ENCODE measurements around the gene CLDN15.
"Not testable (repeated sequence)": the region's sequence is repeated elsewhere in the genome, so short reads cannot be mapped to it uniquely, and the experiment has no call there.

Gene CLDN15

GRCh38 chr7:101199522-101199921, 38.1 kb downstream of the CLDN15 start:
- DNase-seq (ENCODE audit: low spot score): not testable (repeated sequence)

- DNase-seq (ENCODE audit: low spot score): no peak
Measured at GRCh38 chr7:101198476-101198875, 39.1 kb downstream of the CLDN15 start.

- no peak for DNase-seq (ENCODE audit: low spot score)
Measured at GRCh38 chr7:101197991-101198390, 39.6 kb downstream of the CLDN15 start.

GRCh38 chr7:101195884-101196283, 41.7 kb downstream of the CLDN15 start:
- DNase-seq (ENCODE audit: low spot score): no peak

GRCh38 chr7:101189109-101189508, 48.5 kb downstream of the CLDN15 start:
- DNase-seq (ENCODE audit: low spot score): no peak

GRCh38 chr7:101186844-101187428, 50.7 kb downstream of the CLDN15 start:
- DNase-seq (ENCODE audit: low spot score): no peak

GRCh38 chr7:101186194-101186593, 51.4 kb downstream of the CLDN15 start:
- no peak for DNase-seq (ENCODE audit: low spot score)

GRCh38 chr7:101185258-101185839, 52.3 kb downstream of the CLDN15 start:
- DNase-seq (ENCODE audit: low spot score): peak; percentile 80
